ENCODE measurements around the gene C1orf74.

DNA sequence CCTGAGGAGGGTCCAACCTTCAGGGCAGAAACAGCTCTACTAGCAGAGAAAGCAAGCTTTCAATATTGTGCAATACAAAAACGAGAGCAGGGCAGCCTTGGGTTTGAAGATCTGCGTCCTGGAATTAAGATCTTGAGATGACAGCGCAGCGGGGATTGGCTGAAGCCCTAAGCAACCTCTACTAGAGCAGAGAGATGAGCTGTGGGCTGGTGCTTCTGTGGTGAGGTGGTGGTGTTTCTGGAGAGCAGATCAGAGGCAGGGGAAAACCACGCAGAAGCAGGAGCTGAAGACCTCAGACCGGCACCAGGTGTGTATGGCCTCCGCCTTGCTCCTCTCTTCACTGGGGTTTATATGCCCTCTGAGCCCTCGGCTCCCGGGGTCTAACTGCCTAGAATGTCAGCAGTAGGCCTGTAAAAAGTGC, 16.0 kb downstream of the C1orf74 start:
- TF ChIP-seq, protein P1, sequence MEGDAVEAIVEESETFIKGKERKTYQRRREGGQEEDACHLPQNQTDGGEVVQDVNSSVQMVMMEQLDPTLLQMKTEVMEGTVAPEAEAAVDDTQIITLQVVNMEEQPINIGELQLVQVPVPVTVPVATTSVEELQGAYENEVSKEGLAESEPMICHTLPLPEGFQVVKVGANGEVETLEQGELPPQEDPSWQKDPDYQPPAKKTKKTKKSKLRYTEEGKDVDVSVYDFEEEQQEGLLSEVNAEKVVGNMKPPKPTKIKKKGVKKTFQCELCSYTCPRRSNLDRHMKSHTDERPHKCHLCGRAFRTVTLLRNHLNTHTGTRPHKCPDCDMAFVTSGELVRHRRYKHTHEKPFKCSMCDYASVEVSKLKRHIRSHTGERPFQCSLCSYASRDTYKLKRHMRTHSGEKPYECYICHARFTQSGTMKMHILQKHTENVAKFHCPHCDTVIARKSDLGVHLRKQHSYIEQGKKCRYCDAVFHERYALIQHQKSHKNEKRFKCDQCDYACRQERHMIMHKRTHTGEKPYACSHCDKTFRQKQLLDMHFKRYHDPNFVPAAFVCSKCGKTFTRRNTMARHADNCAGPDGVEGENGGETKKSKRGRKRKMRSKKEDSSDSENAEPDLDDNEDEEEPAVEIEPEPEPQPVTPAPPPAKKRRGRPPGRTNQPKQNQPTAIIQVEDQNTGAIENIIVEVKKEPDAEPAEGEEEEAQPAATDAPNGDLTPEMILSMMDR (IDR thresholded peaks at IDR 0.05 in 4 of 5, conservative IDR thresholded peaks at IDR 0.05 in 1 of 5): no peak
- TF ChIP-seq POLR2A (IDR thresholded peaks at IDR 0.05): no peak
